ENCODE data around the gene SNCAIP.

SNCAIP gene

GRCh38 chr5:122400938-122401337 is 88.9 kb downstream of the SNCAIP start:
- DNase-seq (ENCODE audit: low spot score): no peak

GRCh38 chr5:122401976-122402725 is 90.1 kb downstream of the SNCAIP start:
- DNase-seq (ENCODE audit: low spot score): no peak

DNA sequence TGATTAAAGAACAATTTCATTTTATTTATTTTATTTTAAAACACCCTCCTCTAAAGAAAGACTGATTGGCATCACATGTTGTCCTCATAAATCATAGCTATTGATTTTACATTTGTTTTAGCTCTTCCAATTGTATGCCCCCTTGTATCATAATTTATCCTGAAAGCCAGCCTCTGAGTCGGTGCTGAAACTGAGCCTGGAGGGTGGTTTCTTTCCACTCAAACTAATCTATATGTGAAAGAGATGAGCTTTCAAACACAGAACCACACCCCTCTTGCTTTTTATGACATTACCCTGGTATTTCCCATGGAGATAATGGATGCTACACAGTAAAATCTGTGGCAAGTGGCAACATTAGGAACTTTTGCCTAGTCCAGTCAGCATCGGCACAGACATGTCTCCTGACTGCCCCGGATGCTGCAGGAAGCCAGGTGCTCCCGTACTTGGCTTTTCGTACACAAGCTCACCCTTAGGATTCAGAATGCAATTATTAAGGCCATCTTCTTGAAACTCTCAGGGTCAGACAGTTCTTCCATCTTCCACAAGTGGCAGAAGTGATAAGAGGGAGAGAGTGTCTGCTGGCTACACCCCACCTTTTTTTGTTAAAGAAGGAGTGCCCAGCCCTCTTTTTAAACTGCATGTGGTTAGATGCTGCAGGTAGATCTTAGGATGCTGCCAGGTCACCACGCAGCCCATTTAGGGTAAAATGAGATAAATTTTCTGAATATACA is 91.1 kb downstream of the SNCAIP start:
- DNase-seq (ENCODE audit: low spot score): no peak

GRCh38 chr5:122404018-122404417 is 92.0 kb downstream of the SNCAIP start:
- no peak for DNase-seq (ENCODE audit: low spot score)

GRCh38 chr5:122404653-122405362 is 92.8 kb downstream of the SNCAIP start:
- no peak for DNase-seq (ENCODE audit: low spot score)

- DNase-seq (ENCODE audit: low spot score): no peak
These were observed 93.7 kb downstream of the SNCAIP start for GRCh38 chr5:122405751-122406150.

- DNase-seq (ENCODE audit: low spot score): no peak
These were observed 94.1 kb downstream of the SNCAIP start for GRCh38 chr5:122406181-122406580.

DNA sequence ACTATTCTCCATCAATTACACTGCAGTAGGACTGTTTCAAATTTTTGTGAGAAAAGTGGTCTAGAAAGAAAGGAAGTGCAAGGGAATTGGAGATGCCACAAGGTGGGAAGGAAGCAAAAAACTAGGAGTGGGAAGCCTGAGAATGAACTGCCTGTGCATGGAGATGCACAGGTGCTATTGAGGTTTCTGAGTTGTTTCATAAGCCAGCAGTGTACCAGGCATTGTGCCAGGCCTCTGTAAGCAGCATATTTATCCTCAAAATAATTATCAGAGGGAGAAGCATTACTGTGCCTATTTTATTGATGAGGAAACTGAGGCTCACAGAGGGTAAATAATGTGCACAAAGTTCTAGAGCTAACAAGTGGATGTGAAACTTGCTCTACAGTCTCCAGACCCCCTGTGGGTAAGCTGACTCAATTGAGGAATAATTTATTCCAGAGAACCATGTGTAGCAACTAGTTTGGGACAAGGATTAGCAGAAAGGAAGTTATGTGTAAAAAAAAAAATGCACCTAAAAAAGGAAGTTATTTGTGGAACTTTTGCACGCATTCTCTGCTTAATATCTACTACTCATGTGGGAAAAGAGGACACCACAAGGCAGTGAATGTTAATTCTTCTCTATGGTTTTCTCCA is 96.7 kb downstream of the SNCAIP start:
- DNase-seq (ENCODE audit: low spot score): no peak

DNA sequence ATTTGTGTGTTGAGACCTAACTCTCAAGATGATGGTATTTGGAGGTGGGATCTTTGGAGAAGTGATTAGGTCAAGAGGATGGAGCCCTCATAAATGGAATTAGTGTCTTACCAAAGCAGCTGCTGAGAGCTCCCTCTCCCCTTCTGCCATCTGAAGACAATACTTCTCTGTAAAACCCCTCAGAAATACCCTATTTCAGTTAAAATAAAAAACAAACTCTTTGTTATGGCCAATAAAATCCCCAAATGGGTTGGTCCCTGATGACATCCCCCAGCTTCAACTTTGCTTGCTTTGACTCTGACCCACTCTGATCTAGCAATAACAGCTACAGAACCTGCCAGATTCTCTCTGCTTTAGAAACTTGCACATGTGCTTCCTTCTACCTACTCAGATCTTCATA is 100.9 kb downstream of the SNCAIP start:
- no peak for DNase-seq (ENCODE audit: low spot score)

DNA sequence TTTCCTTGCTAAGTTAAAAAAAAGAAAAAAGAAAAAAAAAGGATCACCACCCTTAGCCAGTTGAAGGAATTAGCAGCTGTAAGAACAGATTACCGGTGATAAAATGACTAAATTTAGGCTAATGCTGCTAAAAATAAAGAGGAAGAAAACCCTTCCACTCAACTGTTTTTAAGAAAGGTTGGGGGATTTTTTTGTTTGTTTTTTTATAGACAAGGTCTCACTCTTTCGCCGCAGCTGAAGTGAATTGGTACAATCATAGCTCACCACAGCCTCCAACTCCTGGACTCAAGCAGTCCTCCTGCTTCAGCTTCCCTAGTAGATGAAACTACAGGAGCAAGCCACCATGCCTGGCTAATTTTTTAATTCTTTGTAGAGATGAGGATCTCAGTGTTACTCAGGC is 101.7 kb downstream of the SNCAIP start:
- no peak for DNase-seq (ENCODE audit: low spot score)

DNA sequence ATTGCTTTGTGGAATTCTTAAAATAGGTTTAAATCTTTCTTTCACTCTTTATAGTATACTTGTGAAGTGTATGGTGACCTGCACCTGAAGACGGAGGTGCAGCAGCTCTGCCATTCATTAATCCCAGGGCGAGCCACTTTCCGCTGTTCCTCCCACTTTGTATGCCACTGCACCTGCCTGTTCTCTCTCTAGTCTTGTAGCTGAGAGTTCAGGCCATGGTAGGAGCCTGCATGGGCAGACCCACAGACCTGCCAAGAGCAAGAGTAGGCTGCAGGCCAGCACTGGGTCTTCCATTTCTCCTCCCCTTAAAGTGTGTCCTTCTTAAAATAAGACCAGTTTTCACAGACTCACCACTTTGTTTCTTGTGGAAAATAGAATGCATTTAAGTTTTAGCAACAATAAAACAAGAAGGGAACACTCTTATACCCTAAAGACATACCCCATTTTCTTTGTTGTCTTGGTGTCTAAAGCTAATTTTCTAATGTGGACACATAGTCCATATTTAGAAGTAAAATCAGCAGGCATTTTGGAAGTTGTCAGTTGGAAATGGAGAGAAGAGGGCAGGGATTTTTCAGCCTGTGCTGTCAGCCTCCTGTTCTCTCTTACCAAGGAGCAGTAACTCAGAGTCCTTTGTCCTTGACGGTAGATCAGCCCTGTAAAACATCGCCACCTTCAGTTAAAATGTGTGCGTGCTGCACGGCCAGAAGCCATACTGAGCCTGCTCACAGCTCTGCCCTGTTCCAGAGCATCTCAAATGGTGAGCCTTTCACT is 103.2 kb downstream of the SNCAIP start:
- DNase-seq (ENCODE audit: low spot score): peak; percentile 35

GRCh38 chr5:122415801-122416120 is 103.7 kb downstream of the SNCAIP start:
- no peak for DNase-seq (ENCODE audit: low spot score)

GRCh38 chr5:122419142-122419894 is 107.3 kb downstream of the SNCAIP start:
- DNase-seq (ENCODE audit: low spot score): no peak

DNA sequence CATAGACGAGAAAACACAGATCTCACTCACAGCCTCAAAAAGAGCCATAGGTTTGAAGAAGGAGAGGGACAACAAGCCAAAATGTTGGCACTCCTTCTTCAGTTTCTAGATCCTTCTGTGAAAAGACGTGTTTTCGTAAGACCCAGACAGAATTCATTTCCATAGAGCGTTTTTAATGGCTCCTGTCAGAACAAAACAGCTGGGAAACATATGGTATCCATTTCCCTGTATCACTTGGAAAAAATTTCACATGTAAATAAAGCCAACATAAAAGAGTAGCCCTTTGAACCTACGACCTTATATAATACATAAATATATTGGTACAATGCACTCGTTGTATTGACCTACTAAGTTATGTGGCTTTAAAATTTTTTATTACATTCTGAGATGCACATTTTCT is 108.1 kb downstream of the SNCAIP start:
- no peak for DNase-seq (ENCODE audit: low spot score)

- no peak for DNase-seq (ENCODE audit: low spot score)
These were observed 108.7 kb downstream of the SNCAIP start for GRCh38 chr5:122420537-122421236.

DNA sequence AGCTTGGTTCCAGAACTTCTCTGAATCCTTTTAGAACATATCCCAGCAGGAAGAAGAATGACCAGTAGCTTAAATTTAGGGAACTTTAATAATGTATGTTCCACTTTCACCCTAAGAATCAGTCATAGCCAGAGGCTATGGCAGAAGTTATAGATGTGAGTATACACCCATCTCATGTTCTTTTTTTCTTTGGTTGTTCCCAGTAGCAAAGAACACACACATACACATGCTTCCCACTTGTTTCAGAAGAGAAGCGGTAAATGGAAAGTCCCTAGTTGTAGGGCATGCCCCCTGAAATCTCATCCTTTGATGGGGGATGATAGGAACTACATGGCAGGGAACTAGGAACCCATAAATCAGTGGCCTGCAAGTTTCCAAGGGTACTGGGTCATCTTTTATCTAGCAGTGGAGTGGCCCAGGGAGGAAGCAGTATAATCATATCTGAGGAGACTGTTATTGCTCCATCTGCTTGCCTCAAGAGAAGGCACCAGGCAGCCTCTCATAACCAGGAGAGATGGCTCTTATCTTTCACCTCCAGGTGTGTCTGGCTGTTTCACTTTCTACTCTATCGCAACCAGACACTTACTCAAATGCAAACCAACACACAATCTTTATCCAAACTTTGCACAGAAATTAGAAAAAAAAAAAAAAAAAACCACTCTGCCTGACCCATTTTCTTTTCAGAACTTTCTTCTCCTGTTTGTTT is 109.5 kb downstream of the SNCAIP start:
- DNase-seq (ENCODE audit: low spot score): no peak

GRCh38 chr5:122423221-122423620 is 111.2 kb downstream of the SNCAIP start:
- DNase-seq (ENCODE audit: low spot score): no peak

DNA sequence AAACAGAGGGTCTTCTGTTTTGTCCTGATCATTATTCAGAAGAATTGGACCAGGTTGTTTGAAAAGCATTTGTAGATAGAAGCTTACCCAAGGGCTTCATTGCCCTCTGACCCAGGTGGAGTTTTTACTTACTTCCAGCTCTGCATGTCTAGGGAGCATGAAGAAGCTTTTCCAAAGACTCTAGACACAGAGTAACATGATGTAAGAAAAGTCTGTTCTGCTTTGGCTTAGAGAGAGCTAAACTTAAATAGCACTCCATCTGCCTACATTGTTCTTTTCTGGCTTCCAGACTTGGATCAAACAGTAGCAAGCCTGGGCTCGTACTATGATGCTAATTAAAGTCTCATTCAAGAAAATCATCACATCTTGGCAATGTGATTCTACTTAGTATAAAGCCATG is 112.1 kb downstream of the SNCAIP start:
- no peak for DNase-seq (ENCODE audit: low spot score)

DNA sequence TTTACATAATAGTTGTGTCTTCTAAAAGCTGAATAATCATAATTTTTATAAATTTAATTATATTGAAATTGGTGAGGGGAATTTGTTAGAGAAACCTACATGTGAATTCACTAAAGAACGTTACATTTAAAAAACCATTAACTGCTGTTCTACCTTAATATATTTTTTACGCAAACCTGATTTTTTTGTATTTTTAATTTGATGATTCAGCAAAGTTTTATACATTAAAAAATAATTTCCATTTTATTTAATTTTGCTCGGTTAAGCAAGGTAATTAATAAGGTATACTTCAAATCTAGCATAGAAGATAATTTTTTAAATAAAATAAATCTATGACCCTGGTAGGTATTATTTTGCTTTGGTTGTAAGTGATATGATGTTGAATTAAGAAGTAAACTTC is 114.3 kb downstream of the SNCAIP start:
- no peak for DNase-seq (ENCODE audit: low spot score)

DNA sequence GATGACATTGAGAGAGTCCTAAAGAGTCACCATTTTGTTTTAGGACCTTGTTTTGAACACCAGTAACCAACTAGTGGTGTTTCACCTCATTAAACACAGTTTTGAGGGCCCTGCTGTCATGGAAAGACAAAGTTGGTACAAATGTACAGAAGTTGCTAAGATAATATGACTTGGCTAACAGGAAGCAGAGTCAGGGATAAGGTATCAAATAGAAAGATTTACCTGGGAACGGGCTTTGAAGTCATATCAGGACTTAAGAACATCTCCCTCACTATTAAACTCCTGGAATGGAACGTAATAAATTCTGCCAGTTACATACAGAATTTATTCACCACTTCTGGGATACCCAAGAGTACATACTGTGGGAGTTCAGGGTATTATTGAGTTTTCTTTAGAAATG is 115.6 kb downstream of the SNCAIP start:
- DNase-seq (ENCODE audit: low spot score): no peak
